ENCODE measurements around the gene SLC49A4. TPM values are rescaled to one million over a fixed set of nuclear protein-coding genes. Genes with fewer than 3 reads are reported as not detected.

SLC49A4 gene
- polyA plus RNA-seq, 3 donors from 2014 or later, result 2.3 to 3.6 (median 3.0) TPM

DNA sequence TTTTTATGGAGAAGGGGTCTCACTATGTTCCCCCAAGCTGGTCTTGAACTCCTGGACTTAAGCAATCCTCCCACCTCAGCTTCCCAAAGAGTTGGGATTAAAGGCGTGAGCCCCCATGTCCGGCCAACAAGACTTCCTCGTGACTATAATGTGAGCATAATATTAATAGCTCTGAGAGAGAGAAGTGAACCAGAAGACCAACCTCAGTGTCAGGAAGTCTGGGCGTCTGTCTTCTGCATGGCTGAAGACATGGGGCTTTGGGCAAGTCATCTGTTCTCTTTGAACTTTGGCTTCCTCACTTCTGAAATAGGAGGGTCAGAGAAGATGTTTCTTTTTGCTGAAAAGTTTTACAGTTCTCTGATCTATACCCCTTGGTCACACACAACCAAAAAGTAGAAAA is 92.1 kb downstream of the SLC49A4 start:
- no peak for DNase-seq
- Mint-ChIP-seq H3K4me3 (no peak overlapping the region), H3K36me3 (peaks cover 3 to 13% (median 5%) of the 10 kb centered on the region in 3 donors), H3K9me3 (no peaks in the 10 kb centered on the region), H3K27ac (no peak overlapping the region), H3K27me3 (ENCODE audit: low read depth in 3 of 3) (peaks cover 0 to 2% (median 0%) of the 10 kb centered on the region in 3 donors), H3K4me1 (no peaks in the 10 kb centered on the region)

DNA sequence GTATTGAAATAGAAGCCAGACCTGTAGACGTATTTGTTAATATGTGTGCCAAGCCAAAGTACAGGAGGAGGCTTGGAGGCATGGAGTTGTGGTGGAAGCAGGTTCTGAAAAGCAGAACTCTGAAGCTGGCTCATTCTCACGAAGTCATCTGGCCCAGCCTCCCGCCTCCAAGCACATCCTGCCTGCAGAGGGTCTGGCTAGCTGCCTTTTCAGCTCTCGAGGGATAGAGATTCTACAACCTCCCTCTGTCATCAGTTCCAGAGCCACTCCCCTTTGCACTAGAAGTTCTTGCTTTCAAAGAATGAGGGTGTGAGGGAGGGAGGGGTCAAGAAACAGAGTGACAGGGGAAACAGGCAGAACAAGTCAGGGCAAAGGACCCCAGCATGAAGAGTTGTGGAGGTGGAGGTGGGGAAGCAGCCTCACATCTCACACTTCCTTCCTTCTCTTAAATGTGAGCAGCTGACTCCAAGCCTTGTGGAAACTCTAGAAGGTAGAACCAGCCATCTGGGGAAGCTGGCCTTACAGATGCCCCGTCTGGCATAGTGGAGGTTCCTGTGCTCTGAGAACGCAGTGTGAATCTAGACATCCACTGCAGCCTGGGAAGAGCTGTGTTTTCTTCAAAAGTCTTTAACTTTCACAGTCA is 95.3 kb downstream of the SLC49A4 start:
- Mint-ChIP-seq H3K4me1 (peaks cover 8 to 11% of the 10 kb centered on the region in 2 donors), H3K4me3 (no peak overlapping the region), H3K27ac (no peak overlapping the region), H3K27me3 (ENCODE audit: low read depth in 3 of 3) (peaks cover 2 to 5% (median 2%) of the 10 kb centered on the region in 3 donors), H3K9me3 (no peaks in the 10 kb centered on the region), H3K36me3 (peaks cover 3 to 9% (median 3%) of the 10 kb centered on the region in 3 donors)
- no peak for DNase-seq

DNA sequence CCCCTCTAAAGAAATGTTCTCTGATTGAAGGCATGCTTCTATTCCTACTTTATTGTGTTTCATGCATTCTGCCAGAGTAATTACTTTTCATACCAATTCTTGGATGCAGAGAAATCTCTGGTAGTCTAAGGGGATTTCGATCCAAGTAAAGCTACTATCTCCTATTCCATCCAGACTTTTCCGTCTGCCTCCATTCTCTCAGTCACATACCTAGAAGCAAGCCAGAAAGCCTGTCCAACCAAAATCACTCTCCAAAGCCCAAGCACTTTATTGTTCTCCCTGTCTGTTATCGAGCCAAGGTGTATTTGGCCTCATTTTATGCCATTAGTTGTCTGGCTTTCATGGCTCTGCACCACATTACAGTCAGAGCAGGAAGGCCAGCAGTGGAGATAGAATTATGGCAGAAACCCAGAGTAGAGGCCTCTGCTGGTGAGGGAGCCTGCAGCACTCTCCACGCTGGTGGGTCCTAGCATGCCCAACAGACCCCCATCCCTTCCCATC is 95.9 kb downstream of the SLC49A4 start:
- H3K27ac Mint-ChIP-seq, result no peak overlapping the region

DNA sequence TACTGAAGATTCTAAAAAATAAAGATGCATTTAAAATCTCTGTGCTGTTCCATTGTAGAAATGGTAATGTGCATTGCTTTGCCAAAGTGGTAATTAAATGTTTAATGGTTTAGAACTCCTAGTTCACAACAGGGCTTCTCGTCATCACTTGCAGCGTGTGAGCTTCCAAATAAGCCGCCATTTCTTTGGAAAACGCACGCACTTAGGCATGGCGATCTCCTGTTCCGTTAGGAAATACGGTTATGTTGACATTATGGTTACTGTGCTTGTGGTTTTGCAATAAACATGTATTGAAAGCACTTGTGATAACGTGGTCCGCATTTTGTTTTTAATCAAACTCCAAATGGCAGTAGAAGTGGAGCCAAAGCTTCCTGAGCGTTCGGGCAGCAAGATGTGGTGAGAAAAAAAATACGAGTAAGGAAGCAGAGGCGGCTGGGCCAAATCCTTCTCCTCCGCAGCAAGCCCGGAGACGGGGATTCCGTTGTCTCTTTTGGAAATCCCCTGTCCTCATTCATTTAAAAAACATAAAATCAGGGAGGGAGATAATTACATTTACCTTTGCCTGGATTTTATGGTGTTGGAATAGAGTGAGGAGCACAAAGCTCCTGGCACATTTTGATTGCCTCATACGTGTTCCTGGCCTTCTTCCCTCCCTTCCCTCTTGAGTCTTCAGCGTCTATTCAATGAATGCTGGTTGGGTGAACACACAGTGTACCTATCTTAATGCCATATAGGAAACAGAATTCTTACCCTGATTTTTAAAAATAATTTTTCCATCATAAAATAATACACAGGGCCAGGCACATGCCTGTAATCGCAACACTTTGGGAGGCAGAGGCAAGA is 97.5 kb downstream of the SLC49A4 start:
- H3K4me3 Mint-ChIP-seq, result no peak overlapping the region
- H3K27ac Mint-ChIP-seq, result no peak overlapping the region
- H3K36me3 Mint-ChIP-seq, result peaks cover 0 to 3% (median under 1%) of the 10 kb centered on the region in 3 donors
- peaks cover 2 to 10% (median 2%) of the 10 kb centered on the region in 3 donors for H3K27me3 Mint-ChIP-seq (ENCODE audit: low read depth in 3 of 3)
- no peaks in the 10 kb centered on the region for H3K9me3 Mint-ChIP-seq
- no peak for DNase-seq
- peaks cover 8 to 11% of the 10 kb centered on the region in 2 donors for H3K4me1 Mint-ChIP-seq

More for the DNA sequence above, 95.9 kb downstream of the SLC49A4 start:
- peaks cover 2 to 5% (median 2%) of the 10 kb centered on the region in 3 donors for H3K27me3 Mint-ChIP-seq (ENCODE audit: low read depth in 3 of 3)
- no peak overlapping the region for H3K4me3 Mint-ChIP-seq
- no peak for DNase-seq
- H3K36me3 Mint-ChIP-seq, result peaks cover under 1 to 9% (median under 1%) of the 10 kb centered on the region in 3 donors
- H3K4me1 Mint-ChIP-seq, result peaks cover 8 to 11% of the 10 kb centered on the region in 2 donors
- no peaks in the 10 kb centered on the region for H3K9me3 Mint-ChIP-seq

DNA sequence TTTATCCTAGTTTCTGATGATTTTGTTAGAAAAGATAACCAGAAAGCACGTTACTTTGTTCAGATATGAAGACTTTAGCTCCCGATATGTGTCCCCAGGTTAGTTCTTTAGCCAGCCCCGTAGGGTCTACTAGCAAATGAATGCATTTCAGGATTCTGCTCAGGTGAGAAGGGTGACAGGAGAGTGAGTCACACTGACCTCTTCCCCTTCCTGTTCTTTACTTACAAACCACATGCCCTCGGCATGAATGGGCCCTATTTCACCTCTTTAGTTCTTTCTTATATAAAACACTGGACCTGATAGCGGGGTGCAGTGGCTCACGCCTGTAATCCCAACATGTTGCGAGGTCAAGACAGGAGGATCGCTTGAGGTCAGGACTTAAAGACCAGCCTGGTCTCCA is 98.4 kb downstream of the SLC49A4 start:
- Mint-ChIP-seq H3K9me3 (no peaks in the 10 kb centered on the region), H3K27ac (no peak overlapping the region), H3K27me3 (ENCODE audit: low read depth in 3 of 3) (peaks cover 2 to 10% (median 2%) of the 10 kb centered on the region in 3 donors), H3K4me1 (peaks cover 8 to 11% of the 10 kb centered on the region in 2 donors), H3K4me3 (no peak overlapping the region), H3K36me3 (peaks cover 0 to 3% (median 0%) of the 10 kb centered on the region in 3 donors)
- no peak for DNase-seq

DNA sequence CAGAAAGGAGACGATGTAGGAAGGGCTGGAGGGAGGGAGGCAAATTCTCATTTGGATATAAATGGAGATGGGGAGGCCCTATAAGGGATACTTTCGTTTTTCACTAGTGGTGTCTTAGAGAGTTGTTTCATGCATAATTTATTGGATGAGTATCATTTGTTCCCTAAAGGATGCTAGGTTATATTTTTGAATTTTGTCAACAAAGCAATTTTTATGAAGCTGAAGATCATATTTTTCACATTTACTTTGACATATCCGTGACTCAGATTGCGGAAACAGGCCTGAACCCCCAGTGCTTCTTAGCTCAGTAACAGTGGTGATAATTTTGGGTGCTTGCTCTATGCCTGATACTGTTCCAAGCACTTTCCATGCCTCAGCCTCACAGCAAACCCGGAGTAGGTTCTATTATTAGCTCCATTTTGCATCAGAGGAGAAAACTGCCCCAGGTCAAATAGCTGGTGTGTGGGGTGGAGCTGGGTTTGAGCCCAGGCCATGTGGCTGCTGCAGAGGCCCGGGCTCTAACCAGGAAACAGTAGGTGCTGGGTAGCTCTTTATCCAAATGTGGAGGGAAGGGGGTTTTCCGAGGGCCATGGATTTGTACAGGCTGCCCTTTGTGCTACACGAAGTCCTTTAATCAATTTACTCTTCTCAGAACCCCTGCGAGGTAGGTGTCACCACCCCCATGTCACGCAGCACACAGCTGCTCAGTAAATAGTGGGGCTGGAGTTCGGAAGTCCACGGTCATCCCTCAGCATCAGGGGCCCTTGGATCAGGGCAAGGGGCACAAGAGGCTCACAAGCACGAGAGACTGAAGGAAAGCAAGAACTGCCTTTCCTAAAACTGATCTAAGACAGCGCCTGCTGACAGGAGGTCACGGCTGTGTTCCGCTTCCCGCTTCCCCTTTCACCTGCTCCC is 99.1 kb downstream of the SLC49A4 start:
- peaks cover 8 to 11% of the 10 kb centered on the region in 2 donors for H3K4me1 Mint-ChIP-seq
- peaks cover 0 to 6% (median 0%) of the 10 kb centered on the region in 3 donors for H3K36me3 Mint-ChIP-seq
- no peak overlapping the region for H3K4me3 Mint-ChIP-seq
- no peak overlapping the region for H3K27ac Mint-ChIP-seq
- H3K9me3 Mint-ChIP-seq, result no peaks in the 10 kb centered on the region
- no peak for DNase-seq
- peaks cover 2 to 10% (median 2%) of the 10 kb centered on the region in 3 donors for H3K27me3 Mint-ChIP-seq (ENCODE audit: low read depth in 3 of 3)

DNA sequence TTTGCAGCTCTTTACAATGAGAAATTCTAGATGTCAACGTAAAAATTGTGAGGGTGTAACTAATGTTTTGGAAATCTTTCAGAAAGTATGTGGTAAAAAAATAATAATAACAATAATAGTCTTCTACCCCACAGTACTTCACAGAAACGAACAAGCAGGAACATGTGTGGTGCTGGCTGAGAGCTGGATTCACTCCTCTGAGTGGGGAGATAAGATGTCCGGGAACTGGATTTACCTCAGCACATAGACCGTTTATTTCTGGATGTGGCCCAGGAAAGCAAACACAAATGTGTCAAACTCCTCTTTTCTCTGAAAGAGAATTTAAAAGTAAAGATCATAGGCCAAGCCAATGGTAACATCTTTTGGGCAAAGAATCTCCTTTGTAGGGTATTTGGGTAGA is 103.4 kb downstream of the SLC49A4 start:
- no peak for DNase-seq
- Mint-ChIP-seq H3K4me1 (peaks cover 4 to 7% of the 10 kb centered on the region in 2 donors), H3K9me3 (no peaks in the 10 kb centered on the region), H3K27ac (no peak overlapping the region), H3K27me3 (ENCODE audit: low read depth in 3 of 3) (peaks cover 0 to 8% (median 2%) of the 10 kb centered on the region in 3 donors), H3K36me3 (peaks cover 0 to 6% (median 0%) of the 10 kb centered on the region in 3 donors), H3K4me3 (no peak overlapping the region)

DNA sequence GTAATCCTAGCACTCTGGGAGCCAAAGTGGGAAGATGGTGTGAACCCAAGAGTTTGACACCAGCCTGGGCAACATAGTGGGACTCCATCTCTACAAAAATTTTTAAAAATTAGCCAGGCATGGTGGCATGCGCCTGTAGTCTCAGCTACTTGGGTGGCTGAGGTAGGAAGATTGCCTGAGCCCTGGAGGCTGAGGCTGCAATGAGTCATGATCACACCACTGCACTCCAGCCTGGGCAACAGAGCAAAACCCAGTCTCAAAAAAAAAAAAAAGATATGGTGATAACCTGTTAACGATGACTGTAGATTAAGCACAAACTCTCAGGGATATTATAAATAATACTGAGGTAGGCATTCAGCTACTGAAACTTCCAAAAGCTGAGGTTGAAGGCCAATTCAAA is 107.5 kb downstream of the SLC49A4 start:
- Mint-ChIP-seq H3K36me3 (peaks cover 0 to 3% (median 0%) of the 10 kb centered on the region in 3 donors), H3K4me3 (no peak overlapping the region), H3K4me1 (no peaks in the 10 kb centered on the region), H3K27ac (no peak overlapping the region), H3K9me3 (peaks cover 0 to 2% (median 0%) of the 10 kb centered on the region in 6 donors), H3K27me3 (ENCODE audit: low read depth in 3 of 3) (peaks cover 0 to 4% (median 4%) of the 10 kb centered on the region in 3 donors)
- DNase-seq, result no peak

DNA sequence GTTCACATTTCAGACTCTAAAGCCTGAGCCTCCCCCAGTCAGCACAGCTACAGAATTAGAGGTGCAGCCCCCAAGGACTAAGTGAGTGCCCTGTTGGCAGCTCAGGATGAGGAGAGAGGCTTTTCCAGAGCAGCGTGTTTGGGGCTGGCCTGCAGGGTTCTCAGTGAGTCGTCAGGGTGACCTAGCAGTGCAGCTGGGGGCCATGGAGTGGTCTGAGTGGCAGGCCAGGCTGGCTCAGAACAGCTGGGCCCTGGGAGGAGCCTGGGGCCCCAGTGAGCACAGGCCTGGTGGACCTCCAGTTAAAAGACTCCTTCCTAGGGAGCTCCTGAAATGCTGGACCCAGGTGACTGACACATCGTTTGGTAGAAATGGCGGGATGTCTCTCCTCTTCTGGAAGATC is 108.3 kb downstream of the SLC49A4 start:
- Mint-ChIP-seq H3K36me3 (peaks cover 0 to 3% (median 0%) of the 10 kb centered on the region in 3 donors), H3K27ac (no peak overlapping the region), H3K9me3 (peaks cover 0 to 2% (median 0%) of the 10 kb centered on the region in 6 donors), H3K27me3 (ENCODE audit: low read depth in 3 of 3) (peaks cover 0 to 4% (median 4%) of the 10 kb centered on the region in 3 donors), H3K4me3 (no peak overlapping the region), H3K4me1 (no peaks in the 10 kb centered on the region)
- no peak for DNase-seq

DNA sequence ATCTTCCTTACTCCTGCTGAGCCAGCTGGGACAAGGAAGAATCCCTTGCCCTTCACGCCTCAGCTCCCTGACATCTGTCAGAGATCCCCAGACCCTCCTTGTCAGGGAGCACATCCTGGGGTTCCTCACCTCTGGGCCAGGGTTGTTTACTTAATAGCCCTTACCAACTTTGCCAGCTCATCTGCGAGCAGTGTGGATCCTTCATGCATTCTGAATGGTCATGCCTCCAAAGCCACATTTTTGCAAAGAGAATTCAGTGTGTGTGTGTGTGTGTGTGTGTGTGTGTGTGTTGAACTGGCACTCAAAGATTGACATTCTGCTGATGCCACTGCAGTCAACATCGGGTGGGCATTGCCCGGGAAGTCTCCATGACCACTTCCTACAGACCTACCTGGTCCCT is 112.6 kb downstream of the SLC49A4 start:
- peaks cover 4 to 13% (median 7%) of the 10 kb centered on the region in 3 donors for H3K27me3 Mint-ChIP-seq (ENCODE audit: low read depth in 3 of 3)
- no peaks in the 10 kb centered on the region for H3K36me3 Mint-ChIP-seq
- no peak for DNase-seq
- H3K4me3 Mint-ChIP-seq, result no peak overlapping the region
- no peaks in the 10 kb centered on the region for H3K4me1 Mint-ChIP-seq
- H3K27ac Mint-ChIP-seq, result no peak overlapping the region
- H3K9me3 Mint-ChIP-seq, result peaks cover 0 to 2% (median 0%) of the 10 kb centered on the region in 6 donors

DNA sequence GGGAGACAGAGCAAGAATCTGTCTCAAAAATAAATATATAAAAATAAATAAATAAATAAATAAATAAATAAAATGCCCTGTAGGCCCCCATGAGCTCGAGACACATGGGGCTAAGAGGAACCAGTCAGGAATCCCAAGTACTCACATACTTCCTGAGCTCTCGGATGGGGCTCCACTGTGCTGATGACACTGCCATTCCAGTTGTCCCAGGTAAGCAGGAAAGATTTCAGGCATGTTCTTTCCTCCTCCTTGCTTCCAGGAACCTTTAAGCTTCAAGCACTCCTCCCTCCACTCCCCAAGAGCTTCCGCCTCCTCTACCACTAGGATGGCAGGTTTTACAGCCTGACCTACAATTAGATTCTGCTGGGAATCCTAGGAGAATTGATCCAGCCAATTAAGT is 113.4 kb downstream of the SLC49A4 start:
- no peak overlapping the region for H3K27ac Mint-ChIP-seq
- H3K4me3 Mint-ChIP-seq, result no peak overlapping the region
- H3K36me3 Mint-ChIP-seq, result no peaks in the 10 kb centered on the region
- DNase-seq, result no peak
- H3K27me3 Mint-ChIP-seq (ENCODE audit: low read depth in 3 of 3), result peaks cover 4 to 13% (median 7%) of the 10 kb centered on the region in 3 donors
- H3K4me1 Mint-ChIP-seq, result no peaks in the 10 kb centered on the region
- H3K9me3 Mint-ChIP-seq, result peaks cover 0 to 2% (median 0%) of the 10 kb centered on the region in 6 donors

DNA sequence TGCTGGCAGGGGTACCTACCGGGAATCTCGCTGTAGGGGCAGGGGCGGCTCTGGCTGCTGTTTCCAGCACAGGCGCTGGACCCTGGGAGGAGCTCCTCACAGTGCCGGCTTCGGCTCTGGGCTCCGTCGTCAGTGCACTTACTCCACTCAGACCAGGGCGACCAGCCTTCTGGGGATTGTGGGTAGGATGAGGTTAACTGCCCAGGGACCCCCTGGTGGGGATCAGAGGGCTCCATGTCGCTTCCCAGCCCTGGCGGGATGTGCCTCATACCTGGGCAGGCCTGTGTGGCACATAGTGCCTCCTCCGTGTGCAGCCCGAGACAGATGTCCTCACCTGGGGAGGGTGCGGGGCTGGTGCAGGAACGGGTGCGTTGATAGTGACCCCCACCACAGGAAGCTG is 117.0 kb downstream of the SLC49A4 start:
- Mint-ChIP-seq H3K9me3 (no peaks in the 10 kb centered on the region), H3K4me3 (no peak overlapping the region), H3K27ac (no peak overlapping the region), H3K4me1 (peaks cover 0 to 3% of the 10 kb centered on the region in 2 donors), H3K27me3 (ENCODE audit: low read depth in 3 of 3) (peaks cover 3 to 13% (median 13%) of the 10 kb centered on the region in 3 donors), H3K36me3 (no peaks in the 10 kb centered on the region)
- no peak for DNase-seq
